Hematopoietic multipotent progenitor cell treated with erythropoietin and hydrocortisone succinate and interleukin-3 and kit ligand, for 17 days (in vitro differentiated cells): ENCODE results near the gene COL6A2.
"Not testable (repeated sequence)": the region's sequence is repeated elsewhere in the genome, so short reads cannot be mapped to it uniquely, and the experiment has no call there.

Source experiments
- DNase-seq: peaks from one replicate; pipeline ENCODE4 v3.0.0-alpha.2; 2015; ENCODE audit warnings: low spot score

The COL6A2 gene

GRCh38 chr21:46094401-46095082 lies 3.4 kb upstream of the COL6A2 start:
- DNase-seq: no peak

GRCh38 chr21:46095083-46095719 lies 2.7 kb upstream of the COL6A2 start:
- DNase-seq: no peak

- DNase-seq: no peak
Measured at GRCh38 chr21:46095814-46096595, 1.9 kb upstream of the COL6A2 start.

- no peak for DNase-seq
Measured at GRCh38 chr21:46096596-46097335, 1.1 kb upstream of the COL6A2 start.

- no peak for DNase-seq
Measured at GRCh38 chr21:46098303-46099141, 610 bp downstream of the COL6A2 start.

GRCh38 chr21:46099476-46099875 lies 1.6 kb downstream of the COL6A2 start:
- no peak for DNase-seq

- DNase-seq: no peak
Measured at GRCh38 chr21:46100020-46100419, 2.1 kb downstream of the COL6A2 start.

- no peak for DNase-seq
Measured at GRCh38 chr21:46100426-46100825, 2.5 kb downstream of the COL6A2 start.

GRCh38 chr21:46100906-46101305 lies 3.0 kb downstream of the COL6A2 start:
- no peak for DNase-seq

- no peak for DNase-seq
Measured at GRCh38 chr21:46104104-46104503, 6.2 kb downstream of the COL6A2 start.

- DNase-seq: not testable (repeated sequence)
Measured at GRCh38 chr21:46107376-46107775, 9.5 kb downstream of the COL6A2 start.

GRCh38 chr21:46108827-46109312 lies 11.0 kb downstream of the COL6A2 start:
- no peak for DNase-seq

- no peak for DNase-seq
Measured at GRCh38 chr21:46109313-46110221, 11.7 kb downstream of the COL6A2 start.

GRCh38 chr21:46110499-46111192 lies 12.7 kb downstream of the COL6A2 start:
- DNase-seq: no peak

GRCh38 chr21:46111193-46111571 lies 13.3 kb downstream of the COL6A2 start:
- DNase-seq: no peak

GRCh38 chr21:46111857-46112724 lies 14.2 kb downstream of the COL6A2 start:
- DNase-seq: no peak

GRCh38 chr21:46112725-46113215 lies 14.9 kb downstream of the COL6A2 start:
- DNase-seq: no peak

- DNase-seq: no peak
Measured at GRCh38 chr21:46113497-46114176, 15.7 kb downstream of the COL6A2 start.
